Stimulated activated CD4-positive, alpha-beta T cell treated with anti-CD3 and anti-CD28 coated beads, Interleukin-12 subunit alpha, Interleukin-12 subunit beta, amount 100 ng/mL, for 48 hours (primary cell): ENCODE measurements around the gene PRKD1.

Experiments used
- DNase-seq, 3 donors: peaks; one replicate each; pipeline ENCODE4 v3.0.0-alpha.2; 2020; ENCODE audit warnings: low read depth in 2 of 3, low spot score in 1 of 3

The PRKD1 gene

GRCh38 chr14:29527286-29527685, 400.4 kb downstream of the PRKD1 start:
- DNase-seq, result no peak
